Measurements from ENCODE around the gene USP6NL.
"Not testable (repeated sequence)": the region's sequence is repeated elsewhere in the genome, so short reads cannot be mapped to it uniquely, and the experiment has no call there.

The USP6NL gene

DNA sequence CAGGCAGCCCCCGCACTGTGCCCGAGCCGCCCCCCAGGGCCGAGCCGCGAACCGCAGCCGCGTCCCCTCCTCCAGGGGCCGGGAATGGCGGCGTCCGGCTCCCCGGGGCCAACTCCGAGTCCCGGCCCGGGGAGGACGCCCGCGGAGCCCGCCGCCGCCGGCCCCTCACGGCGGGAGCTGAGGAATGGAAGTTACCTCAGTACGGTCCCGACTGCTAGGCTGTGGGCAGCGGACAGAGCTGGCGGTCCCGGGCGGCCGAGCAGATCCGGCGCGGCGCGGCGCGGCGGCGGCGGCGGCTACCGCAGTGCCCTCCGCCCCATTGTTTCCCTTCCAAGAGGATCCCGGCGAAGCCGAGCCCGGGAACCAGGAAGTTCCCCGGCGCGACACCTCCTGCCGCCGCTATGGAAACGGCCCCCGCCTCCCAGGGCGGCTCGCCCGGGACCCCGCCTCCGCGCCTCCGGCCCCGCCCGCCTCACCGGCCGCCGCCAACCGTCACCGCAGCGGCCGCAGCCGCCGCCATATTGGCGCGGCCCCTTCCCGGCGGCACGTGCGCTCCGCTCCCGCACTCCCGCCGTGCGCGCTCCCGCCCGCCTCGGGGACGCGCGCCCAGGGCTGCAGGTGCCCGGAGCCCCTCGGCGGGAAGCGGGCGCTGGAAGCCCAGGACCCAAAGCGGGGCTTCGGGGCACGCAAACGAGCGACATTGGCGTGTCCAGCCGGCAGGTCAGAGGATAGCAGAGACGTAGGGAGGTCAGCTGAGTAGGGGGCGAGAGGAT, at the start of gene USP6NL:
Gene USP6NL (minus strand): TSS at position 403 of the 773 bp plus-strand sequence. CDS start 14,016 bp downstream, outside the sequence.
- peak in 55 of 56 donors; percentile 8 to 89 (median 70) for DNase-seq

DNA sequence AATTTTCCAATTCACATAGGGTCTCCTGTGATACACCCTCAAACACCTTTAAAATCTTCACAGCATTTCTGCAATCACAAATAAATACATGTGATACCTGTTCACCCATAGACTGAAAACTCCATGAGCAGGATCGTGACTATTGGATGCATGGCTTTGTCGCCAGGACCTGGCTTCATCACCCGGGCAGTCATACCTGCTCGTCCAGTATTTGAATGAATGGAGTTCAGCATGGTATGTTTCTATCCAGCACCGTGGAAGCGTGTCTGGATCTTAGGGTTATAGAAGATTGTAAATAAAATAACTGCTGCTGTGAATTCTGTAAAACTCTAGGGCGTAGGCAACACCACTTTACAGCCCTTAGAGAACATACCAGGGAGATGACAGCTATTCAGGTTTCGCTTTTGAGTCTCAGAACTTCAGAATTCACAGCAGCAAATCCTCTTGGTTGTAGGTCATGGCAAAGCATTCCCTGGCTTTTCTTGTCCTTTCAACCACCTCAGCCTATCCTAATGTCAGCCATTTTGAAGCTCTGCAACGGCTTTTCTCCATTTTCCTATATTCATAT, 47.4 kb upstream of the USP6NL start:
- DNase-seq: no peak

DNA sequence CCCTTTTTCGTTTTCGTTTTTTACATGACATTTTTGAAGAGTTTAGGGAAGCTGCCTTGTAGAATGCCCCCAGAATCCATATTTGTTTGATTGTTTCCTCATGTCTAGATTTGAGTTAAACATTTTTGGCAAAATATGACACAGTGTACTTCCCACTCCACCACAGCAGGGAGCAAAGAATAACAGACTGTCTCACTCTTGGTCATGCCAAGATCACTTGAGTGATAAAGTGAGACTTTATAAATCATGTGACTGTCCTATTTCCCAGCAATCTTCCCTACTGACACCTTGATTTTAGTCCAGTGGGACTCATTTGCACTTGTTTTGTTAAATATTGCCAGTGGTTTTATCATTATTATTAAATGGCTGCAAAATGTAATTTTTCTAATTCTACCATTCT, 44.4 kb upstream of the USP6NL start:
- DNase-seq: no peak

DNA sequence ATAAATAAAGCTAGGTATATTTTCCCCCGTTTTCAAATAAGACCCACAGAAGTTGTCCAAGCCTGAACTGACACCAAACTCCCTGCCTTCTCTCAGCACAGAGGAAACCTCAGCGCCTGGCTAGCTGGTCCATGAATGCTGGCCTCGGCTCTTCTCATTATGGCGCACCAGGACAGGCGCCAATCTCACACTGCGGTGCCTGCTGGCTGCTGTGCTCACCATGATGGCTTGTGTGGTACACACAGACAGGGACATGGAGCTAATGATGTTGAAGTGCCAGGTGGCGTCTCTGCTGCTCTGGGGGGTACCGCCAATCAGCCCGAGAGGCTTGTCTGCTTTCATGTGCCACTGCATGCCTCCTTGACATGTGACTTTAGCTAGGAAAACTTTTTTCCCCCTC, 43.2 kb upstream of the USP6NL start:
- no peak for DNase-seq

DNA sequence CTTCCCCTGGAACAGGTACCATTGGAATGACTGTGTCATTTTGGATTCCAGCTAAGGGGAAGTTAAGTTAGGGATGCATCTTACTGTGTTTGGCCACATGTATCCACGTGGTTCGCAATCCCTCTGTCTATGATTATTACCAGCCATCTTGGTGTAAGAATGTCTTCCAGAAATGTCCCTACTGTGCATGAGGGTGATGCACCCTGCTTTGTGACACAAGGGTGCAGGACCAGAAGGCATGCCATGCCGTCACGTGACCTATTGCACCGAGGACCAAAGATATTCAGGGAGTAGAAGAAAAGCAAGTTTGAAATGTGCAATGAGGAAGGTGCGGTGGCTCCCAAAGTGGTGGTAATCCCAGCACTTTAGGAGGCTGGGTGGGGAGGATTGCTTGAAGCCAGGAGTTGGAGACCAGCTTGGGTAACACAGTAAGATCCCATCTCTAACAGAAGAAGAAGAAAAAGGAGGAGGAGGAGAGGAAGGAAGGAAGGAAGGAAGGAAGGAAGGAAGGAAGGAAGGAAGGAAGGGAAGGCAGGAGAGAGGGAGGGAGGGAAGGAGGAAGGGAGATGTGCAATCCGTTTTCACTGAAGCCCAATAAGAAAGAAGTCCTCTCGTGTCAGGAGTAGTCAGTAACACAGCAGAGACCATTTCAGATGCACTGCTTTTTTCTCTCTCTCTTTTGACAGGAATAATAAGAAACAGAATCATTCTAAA, 42.5 kb upstream of the USP6NL start:
- DNase-seq: no peak

DNA sequence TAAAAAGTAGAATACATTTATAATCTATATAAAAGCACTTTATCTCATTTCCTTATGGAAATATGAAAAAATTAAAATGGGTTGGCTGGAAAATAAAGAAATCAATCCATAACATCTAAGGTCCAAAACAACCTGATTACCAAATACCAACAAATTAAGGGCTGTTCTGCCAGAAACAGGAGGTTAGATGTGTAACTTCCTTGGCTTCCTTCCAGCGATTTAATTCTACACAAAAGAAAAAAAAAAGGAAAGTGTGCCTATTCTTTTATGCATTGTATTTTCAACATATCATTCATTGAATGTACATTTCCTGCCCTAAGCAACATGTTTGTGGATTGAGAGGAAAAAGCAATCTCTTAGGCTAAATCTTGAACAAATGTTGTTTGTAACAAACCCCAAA, 36.2 kb upstream of the USP6NL start:
- no peak for DNase-seq

DNA sequence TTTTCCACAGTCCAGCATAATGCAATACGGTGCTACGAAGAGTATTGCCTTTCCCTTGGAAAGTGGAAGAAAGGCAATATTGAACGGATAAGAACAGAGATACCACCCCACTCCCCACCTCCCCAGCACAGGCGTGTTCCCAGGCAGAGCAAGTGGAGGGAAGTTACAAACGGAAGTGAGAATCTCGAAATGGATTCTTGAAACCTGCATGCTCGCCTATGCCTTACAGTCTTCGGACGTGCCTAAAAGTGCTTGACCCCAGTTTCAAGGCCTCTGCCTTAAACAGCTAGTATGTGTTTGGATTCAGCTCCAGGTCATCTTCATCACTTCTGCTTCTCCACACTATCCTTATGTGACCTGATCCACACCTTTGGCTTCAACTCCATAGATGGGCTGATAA, 35.0 kb upstream of the USP6NL start:
- no peak for DNase-seq

DNA sequence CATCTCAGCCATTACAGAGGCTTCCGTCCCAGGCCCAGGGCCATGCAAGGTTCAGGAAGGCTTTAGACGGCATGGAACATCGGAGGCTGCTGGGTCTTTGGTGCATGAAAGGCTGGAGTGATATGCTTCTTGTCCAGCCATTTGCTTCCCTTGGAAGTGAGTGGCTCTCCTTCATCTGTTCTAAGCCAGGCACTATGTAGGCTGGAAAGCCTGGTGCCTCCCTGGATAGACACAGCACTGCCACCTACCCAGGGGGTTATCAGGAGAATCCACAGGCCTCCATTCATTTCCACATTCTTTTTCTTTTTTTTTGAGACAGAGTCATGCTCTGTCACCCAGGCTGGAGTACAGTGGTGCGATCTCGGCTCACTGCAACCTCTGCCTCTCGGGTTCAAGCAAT, 31.6 kb upstream of the USP6NL start:
- DNase-seq: no peak

DNA sequence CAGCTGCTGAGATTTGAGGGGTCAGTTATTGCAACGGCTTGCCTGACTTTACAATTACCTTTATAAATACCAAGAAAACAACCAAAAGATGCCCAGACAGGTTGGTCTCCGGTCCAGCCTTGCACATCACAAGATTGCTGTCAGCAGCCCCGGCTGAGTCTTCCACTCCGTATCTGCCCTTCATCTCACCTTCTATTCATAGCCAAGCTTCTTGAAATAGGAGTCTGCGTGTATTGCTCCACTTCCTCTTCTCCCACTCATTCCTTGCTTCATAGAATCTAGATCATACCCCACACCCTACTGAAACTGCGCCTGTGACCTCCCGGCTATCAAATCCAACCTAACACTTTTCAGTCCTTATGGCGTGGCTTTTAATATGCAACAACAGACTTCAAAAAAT, 31.1 kb upstream of the USP6NL start:
- DNase-seq: no peak

DNA sequence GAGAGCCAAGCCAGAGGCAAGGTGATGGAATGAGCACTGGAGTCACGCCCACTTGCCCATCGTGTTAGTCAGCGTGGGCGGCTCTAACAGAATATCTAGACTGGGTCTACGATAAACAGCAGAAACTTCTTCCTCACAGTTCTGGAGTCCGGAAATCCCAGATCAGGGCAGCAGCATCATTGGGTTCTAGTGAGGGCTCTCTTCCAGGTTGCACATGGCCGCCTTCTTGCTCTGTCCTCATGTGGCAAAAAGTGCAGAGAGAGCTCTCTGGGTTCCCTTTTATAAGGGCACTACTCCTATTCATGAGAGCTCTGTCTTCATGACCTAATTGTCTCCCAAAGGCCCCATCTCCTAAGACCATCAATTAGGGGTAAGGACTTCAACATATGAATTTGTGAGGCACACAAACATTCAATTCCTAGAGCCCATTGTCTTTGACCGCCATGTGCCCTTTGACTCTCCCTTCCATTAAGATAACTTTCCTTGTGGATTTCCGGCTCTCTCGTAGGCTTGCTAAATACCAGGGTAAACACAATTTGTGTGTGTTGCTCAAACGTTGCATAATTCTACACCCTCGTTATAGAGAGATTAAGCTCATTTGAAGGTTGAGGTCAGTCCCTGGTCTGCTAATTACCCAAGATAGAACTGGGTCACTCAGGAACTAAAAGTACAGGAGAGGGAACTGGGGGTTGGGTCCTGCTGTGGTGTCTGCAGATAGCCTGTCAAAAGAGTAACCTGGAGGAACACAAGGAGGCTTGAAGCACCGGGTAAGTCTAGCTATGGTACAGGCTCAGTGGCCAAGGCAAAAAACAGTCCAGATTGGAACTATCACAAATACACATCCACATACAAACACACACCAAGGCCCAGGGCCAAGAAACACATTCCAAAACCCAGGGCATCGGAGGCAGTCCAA, 28.7 kb upstream of the USP6NL start:
- no peak for DNase-seq

DNA sequence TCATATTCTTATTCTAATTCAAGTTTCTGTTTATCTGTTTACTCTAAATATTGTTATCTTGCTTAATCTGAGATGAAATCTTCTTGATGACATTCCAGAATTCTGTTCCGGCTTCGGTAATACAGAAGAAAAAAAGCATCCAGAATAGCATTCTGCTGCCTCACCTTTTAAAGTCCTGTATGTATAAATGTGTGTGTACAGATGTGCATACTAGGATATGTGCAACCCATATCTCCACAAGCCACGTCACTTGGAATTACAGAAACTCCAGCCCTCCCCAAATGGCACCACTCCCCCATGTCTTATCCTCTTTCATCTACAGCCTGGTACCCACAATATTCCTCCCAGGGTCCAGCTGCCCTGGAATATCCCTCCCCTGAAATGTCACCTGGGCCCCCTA, 27.9 kb upstream of the USP6NL start:
- DNase-seq: no peak

DNA sequence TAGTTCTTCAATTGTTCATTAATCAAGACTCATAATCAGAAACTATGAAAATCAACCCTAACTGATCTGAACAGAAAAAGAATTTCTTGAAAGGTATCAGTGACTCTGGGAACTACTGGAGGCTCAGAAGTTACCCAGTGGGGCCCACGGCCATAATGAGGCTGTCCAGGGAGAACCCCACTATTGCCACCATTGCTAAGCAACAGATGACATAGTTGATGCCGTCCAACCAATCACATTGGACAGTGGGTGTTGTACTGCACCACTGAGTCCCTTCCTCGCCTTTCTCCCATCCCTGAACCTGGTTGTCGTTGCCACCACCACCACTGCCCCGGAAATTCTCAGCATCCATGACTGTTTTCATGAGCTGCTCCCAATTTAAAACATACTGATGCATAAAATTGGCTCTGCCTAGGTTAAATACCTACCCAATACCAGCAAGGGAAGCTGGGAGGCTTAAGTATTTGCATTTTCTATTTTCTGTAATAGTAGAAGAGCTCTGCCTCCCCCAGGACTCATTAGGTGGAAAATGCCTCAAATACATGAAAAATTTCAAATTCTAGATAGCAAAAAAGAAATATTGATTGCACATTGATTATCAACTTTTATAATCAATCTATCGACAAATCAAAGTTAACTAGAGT, 26.7 kb upstream of the USP6NL start:
- DNase-seq: no peak

DNA sequence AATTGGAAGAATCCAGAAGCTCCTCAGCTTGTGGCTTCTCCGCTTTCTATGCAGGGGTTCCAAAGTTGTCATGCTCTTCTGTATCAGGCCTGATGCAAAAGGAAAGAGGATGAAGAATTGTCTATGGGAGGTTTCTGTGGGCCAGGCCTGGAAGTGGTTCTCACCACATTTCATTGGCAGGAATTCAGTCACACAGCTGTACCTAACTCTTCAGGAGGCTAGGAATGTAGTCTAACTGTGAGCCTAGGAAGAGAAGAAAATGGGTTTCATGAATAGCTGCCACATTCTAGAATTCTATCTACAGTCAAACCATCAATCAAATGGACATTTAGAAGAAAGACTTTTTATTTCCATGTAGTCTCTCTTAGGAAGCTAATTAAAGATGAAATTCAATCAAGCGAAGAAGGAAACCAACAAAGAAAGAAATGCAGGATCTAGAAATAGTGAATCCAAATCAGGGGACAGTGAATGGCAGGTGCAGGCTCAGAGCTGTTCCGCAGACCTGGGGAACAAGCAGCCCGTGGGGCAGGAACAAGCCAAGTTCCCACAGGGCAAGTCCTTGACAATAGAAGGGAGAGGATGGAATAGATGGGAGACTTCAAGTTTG, 25.4 kb upstream of the USP6NL start:
- DNase-seq: no peak

DNA sequence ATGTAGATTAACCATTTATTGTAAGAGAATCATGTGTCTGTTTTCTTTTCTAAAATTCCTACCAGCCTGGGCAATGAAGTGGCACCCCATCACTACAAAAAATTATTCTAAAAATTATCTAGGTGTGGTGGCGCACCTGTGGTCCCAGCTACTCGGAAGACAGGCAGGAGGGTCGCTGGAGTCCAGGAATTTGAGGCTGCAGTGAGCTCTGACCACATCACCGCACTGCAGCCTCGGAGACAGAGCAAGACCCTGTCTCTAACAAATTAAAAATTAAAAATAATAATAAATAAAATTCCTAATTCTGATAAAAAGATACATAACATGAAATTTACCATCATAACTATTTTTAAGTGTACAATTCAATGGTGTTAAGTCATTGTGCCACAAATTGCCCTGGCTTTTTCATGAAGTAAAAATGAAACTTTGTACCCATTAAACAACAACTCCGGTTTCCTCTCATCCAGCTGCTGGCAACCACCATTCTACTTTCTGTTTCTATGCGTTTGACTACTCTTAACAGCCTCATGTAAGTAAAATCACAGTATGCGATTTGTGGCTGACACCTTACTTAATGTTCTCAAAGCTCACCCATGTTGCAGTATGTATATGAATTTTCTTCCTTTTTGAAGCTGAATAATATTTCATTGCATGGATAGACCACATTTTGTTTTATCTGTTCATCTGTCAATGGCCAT, 20.6 kb upstream of the USP6NL start:
- no peak for DNase-seq

DNA sequence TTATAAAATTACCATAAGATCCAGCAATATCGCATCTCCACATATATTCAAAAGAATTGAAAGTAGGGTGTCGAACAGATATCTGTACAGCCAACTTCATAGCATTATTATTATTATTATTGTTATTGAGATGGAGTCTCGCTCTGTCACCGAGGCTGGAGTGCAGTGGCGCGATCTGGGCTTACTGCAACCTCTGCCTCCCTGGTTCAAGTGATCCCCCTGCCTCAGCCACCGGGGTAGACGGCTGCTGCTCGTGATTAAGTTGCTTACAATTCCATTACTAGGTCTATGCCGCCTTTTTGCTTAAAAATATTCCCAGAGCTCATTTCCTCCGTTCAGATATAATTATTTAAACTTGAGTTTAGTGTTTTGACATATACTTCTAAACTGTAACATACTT, 19.8 kb upstream of the USP6NL start:
- DNase-seq: no peak

DNA sequence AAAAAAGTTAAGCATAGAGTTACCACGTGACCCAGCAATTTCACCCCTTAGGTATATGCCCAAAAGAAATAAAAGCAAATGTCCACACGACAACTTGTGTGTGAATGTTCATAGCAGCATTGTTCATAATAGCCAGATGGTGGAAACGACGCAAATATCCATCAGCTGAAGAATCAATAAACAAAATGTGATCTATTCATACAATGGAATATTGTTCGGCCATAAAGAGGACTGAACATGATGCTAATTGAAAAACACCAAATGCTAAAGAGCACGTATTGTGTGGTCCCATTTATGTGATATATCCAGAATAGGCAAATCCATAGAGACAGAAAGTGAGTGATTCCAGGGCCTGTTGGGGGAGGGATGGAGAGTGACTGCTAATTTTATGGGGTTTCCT, 18.3 kb upstream of the USP6NL start:
- no peak for DNase-seq

DNA sequence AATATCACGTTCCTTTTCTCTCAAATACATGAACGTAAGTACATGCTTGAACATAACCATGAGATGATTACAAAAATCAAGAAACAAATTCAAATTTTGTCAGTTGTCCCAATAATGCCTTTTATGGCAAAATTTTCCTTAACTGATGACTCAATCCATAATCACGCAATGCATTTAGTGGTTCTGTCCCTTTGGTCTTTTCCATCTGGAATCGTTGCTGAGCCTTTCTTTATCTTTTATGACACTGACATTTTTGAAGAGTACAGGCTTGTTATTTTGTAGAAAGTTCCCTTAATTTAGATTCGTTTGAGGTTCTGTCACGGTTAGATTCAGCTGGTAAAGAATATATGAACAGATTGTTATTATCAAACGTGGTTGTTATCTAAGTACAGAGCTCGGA, 16.5 kb upstream of the USP6NL start:
- DNase-seq: not testable (repeated sequence)

DNA sequence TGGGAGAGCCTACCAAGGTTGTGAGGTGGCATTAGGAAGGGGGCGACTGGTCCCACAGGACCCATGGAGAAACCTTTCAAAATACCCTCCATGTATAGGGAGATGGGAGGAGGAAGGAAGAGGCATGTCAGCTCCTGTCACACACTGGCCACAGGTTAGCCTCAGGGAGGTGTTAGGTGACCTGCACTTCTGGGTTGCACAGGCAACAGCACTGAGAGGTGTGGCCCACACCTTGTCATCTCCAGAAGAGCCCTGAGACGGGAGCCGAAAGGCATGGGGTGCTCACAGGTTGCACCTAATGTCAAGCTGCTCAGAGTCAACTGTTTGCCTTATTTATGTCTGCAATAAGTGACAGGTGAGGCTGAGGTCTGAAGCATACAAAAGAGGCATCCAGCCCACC, 14.6 kb upstream of the USP6NL start:
- DNase-seq: no peak

DNA sequence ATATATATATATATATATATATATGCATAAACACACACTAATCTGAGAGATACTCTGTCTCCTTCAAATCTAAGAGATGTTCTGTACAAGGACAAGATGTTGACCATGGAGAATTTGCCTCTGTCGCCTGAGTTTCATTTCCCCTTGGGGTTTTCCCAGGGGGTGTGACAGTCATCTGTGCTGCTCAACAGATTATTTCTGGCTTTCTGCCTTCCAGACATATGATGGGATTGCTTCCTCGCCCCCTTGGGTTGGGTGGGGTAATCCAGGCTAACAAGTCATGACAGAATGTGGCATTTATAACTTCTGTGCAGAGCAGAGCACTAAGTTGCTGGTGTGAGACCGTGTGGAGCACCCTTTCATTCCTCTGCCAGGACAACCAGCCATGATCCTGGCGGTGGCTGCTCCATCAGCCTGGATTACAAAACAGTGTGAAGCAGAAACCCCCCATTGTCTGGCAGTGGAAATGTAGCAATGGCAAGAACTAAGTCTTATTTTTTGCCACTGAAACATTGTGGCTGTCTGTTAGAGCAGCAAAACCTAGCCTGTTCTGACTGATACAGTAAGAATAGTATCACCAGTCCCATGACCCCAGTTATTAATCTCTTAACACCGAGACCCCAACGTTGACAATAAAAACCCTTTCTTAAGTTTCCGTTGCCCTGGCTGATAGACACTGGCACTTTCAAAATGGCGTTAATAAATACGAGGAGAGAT, 13.7 kb upstream of the USP6NL start:
- peak in 1 of 56 donors; percentile 16 for DNase-seq

Data from nucleus accumbens (tissue), 56 donors.